HEK293T (cell line): Measurements from ENCODE around the gene CNGA4.

Source experiments
- BHLHE40 ChIP-seq: fragments of 450-650 bp; IDR thresholded peaks from 2 replicates; pipeline ENCODE4 v1.6.1; 2016; ENCODE audit warnings: mild to moderate bottlenecking, moderate library complexity, borderline replicate concordance
- ELF4 ChIP-seq: fragments of 450-650 bp; IDR thresholded peaks from 2 replicates; pipeline ENCODE4 v1.6.1; 2017; ENCODE audit warnings: antibody characterized with exemption
- FOXK2 ChIP-seq: fragments of 450-650 bp; IDR thresholded peaks from 2 replicates; pipeline ENCODE4 v1.6.1; 2016; ENCODE audit warnings: mild to moderate bottlenecking
- NFRKB ChIP-seq: fragments of 450-650 bp; IDR thresholded peaks from 2 replicates; pipeline ENCODE4 v1.6.1; 2016; ENCODE audit warnings: mild to moderate bottlenecking, moderate library complexity
- SP1 ChIP-seq: fragments of 450-650 bp; IDR thresholded peaks from 2 replicates; pipeline ENCODE4 v1.6.1; 2017
- SUZ12 ChIP-seq: fragments of 450-650 bp; IDR thresholded peaks from 2 replicates; pipeline ENCODE4 v1.6.1; 2016; ENCODE audit warnings: mild to moderate bottlenecking
- ZNF384 ChIP-seq: fragments of 450-650 bp; IDR thresholded peaks from 2 replicates; pipeline ENCODE4 v1.6.1; 2016

DNA sequence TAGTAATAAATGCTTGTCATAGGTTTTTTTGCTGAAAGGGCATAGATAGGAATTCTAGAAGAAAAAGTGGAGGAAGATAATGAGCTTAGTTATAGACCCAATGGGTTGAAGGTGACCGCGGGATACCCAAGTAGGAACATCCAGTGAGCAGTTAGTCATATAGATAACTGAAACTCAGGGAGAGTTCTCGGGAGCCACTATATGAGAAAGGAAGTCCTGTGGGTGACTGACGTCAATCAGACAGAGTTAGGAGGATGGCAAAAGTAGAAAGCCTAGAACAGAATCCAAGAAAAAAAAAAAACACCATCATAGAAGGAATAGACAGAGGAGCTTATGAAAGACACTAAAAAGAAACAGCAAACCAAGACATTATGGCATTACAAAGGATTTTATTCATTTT lies 1.6 kb upstream of the CNGA4 start:
- TF ChIP-seq ZNF384 (no peak), FOXK2 (no peak), ELF4 (no peak), SUZ12 (no peak), BHLHE40 (no peak), SP1 (no peak), NFRKB (no peak)
